H9 (cell line): Measurements from ENCODE around the gene LAMC1. TPM values are rescaled to one million over a fixed set of nuclear protein-coding genes. Genes with fewer than 3 reads are reported as not detected.

ENCODE experiments used
- DNase-seq: peaks from one replicate; pipeline ENCODE4 v3.0.0-alpha.2; 2017
- H2AFZ ChIP-seq: one replicate; pipeline ENCODE4 v1.6.1; 2013; ENCODE audit warnings: mild to moderate bottlenecking, low read length, control low read depth, moderate library complexity
- H2AK5ac ChIP-seq: 2 replicates; pipeline ENCODE4 v1.6.1; 2013; ENCODE audit warnings: low read length, control low read depth, mixed read lengths; ENCODE audit not compliant: insufficient read length
- H2BK120ac ChIP-seq: one replicate; pipeline ENCODE4 v1.6.1; 2013; ENCODE audit warnings: low read depth, mild to moderate bottlenecking, low read length, control low read depth, inconsistent platforms; ENCODE audit not compliant: poor library complexity, severe bottlenecking
- H2BK12ac ChIP-seq: 2 replicates; pipeline ENCODE4 v1.6.1; 2013; ENCODE audit warnings: low read length, control low read depth, mixed read lengths, low read depth; ENCODE audit not compliant: insufficient read length
- H2BK15ac ChIP-seq: 2 replicates; pipeline ENCODE4 v1.6.1; 2013; ENCODE audit warnings: low read depth, low read length, control low read depth
- H2BK20ac ChIP-seq: one replicate; pipeline ENCODE4 v1.6.1; 2013; ENCODE audit warnings: low read depth, mild to moderate bottlenecking, low read length, control low read depth, inconsistent platforms; ENCODE audit not compliant: poor library complexity, severe bottlenecking
- H2BK5ac ChIP-seq: 2 replicates; pipeline ENCODE4 v1.6.1; 2013; ENCODE audit warnings: low read length, control low read depth, mixed read lengths; ENCODE audit not compliant: insufficient read length
- H3K14ac ChIP-seq: 2 replicates; pipeline ENCODE4 v1.6.1; 2013; ENCODE audit warnings: low read length, control low read depth; ENCODE audit not compliant: insufficient read depth
- H3K18ac ChIP-seq: 2 replicates; pipeline ENCODE4 v1.6.1; 2013; ENCODE audit warnings: low read depth, mild to moderate bottlenecking, mixed read lengths, low read length, control low read depth; ENCODE audit not compliant: insufficient read length
- H3K23ac ChIP-seq: 2 replicates; pipeline ENCODE4 v1.6.1; 2013; ENCODE audit warnings: low read length, control low read depth, mixed read lengths, low read depth; ENCODE audit not compliant: insufficient read length
- H3K23me2 ChIP-seq: 2 replicates; pipeline ENCODE4 v1.6.1; 2013; ENCODE audit warnings: low read depth, mild to moderate bottlenecking, mixed read lengths, low read length, control low read depth; ENCODE audit not compliant: insufficient read length, poor library complexity, severe bottlenecking
- H3K27ac ChIP-seq: 2 replicates; pipeline ENCODE4 v1.5.1; 2013; ENCODE audit warnings: low read length, control low read depth, mixed read lengths, low read depth; ENCODE audit not compliant: insufficient read length
- H3K27me3 ChIP-seq: 2 replicates; pipeline ENCODE4 v1.6.1; 2013; ENCODE audit warnings: low read length, control low read depth, inconsistent platforms; ENCODE audit not compliant: insufficient read depth
- H3K4ac ChIP-seq: 2 replicates; pipeline ENCODE4 v1.6.1; 2013; ENCODE audit warnings: low read depth, mild to moderate bottlenecking, control low read depth, inconsistent platforms, low read length, moderate library complexity
- H3K4me1 ChIP-seq: 2 replicates; pipeline ENCODE4 v1.6.1; 2013; ENCODE audit warnings: low read length, control low read depth, inconsistent platforms; ENCODE audit not compliant: insufficient read depth
- H3K4me2 ChIP-seq: 2 replicates; pipeline ENCODE4 v1.6.1; 2013; ENCODE audit warnings: low read length, control low read depth, mixed read lengths; ENCODE audit not compliant: insufficient read length, insufficient read depth
- H3K56ac ChIP-seq: 2 replicates; pipeline ENCODE4 v1.6.1; 2013; ENCODE audit warnings: low read depth, mild to moderate bottlenecking, mixed read lengths, low read length, control low read depth; ENCODE audit not compliant: insufficient read length
- H3K79me1 ChIP-seq: 2 replicates; pipeline ENCODE4 v1.6.1; 2013; ENCODE audit warnings: low read depth, mild to moderate bottlenecking, moderate library complexity, low read length, control low read depth, inconsistent platforms; ENCODE audit not compliant: insufficient read depth, poor library complexity, severe bottlenecking
- H3K79me2 ChIP-seq: 2 replicates; pipeline ENCODE4 v1.6.1; 2013; ENCODE audit warnings: low read length, control low read depth, inconsistent platforms; ENCODE audit not compliant: insufficient read depth
- H3K9ac ChIP-seq: 2 replicates; pipeline ENCODE4 v1.6.1; 2013; ENCODE audit warnings: low read length, control low read depth, mixed read lengths; ENCODE audit not compliant: insufficient read length; ENCODE audit errors: extremely low read depth
- H3K9me3 ChIP-seq: one replicate; pipeline ENCODE4 v1.6.1; 2013; ENCODE audit warnings: low read depth, low read length, inconsistent platforms; ENCODE audit not compliant: control insufficient read depth
- H3T11ph ChIP-seq: one replicate; pipeline ENCODE4 v1.6.1; 2013; ENCODE audit warnings: mild to moderate bottlenecking, low read length, control low read depth, inconsistent platforms
- H4K20me1 ChIP-seq: one replicate; pipeline ENCODE4 v1.6.1; 2013; ENCODE audit not compliant: control insufficient read depth, insufficient read length, insufficient read depth
- H4K5ac ChIP-seq: 2 replicates; pipeline ENCODE4 v1.6.1; 2013; ENCODE audit warnings: low read depth, mild to moderate bottlenecking, mixed read lengths, low read length, control low read depth; ENCODE audit not compliant: insufficient read length
- H4K8ac ChIP-seq: replicated peaks from 2 replicates; pipeline ENCODE4 v1.6.1; 2013; ENCODE audit warnings: low read length, control low read depth, mixed read lengths, low read depth; ENCODE audit not compliant: insufficient read length
- H4K91ac ChIP-seq: 2 replicates; pipeline ENCODE4 v1.6.1; 2013; ENCODE audit warnings: low read depth, mild to moderate bottlenecking, moderate library complexity, mixed read lengths, low read length, control low read depth; ENCODE audit not compliant: insufficient read length
- H3K27ac Mint-ChIP-seq, 3 experiments: 2 replicates in 2 of 3; 3 replicates in 1 of 3; pipeline ENCODE4 v1.8.0; 2020 to 2021; ENCODE audit warnings: mixed read lengths in 3 of 3, mild to moderate bottlenecking in 1 of 3, moderate library complexity in 1 of 3
- H3K27me3 Mint-ChIP-seq: 2 replicates; pipeline ENCODE4 v1.8.0; 2021; ENCODE audit warnings: low read depth, mild to moderate bottlenecking, moderate library complexity, mixed read lengths
- H3K36me3 Mint-ChIP-seq, 3 experiments: 2 replicates in 2 of 3; 3 replicates in 1 of 3; pipeline ENCODE4 v1.8.0; 2020 to 2021; ENCODE audit warnings: low read depth in 3 of 3, mixed read lengths in 3 of 3; ENCODE audit not compliant: insufficient read depth in 1 of 3
- H3K4me1 Mint-ChIP-seq, 2 experiments: 2 replicates each; pipeline ENCODE4 v1.8.0; 2020; ENCODE audit warnings: mixed read lengths in 2 of 2
- H3K4me3 Mint-ChIP-seq, 2 experiments: 2 replicates in 1 of 2; 3 replicates in 1 of 2; pipeline ENCODE4 v1.8.0; 2020 to 2021; ENCODE audit warnings: mild to moderate bottlenecking in 2 of 2, mixed read lengths in 2 of 2, moderate library complexity in 1 of 2
- H3K9me3 Mint-ChIP-seq, 2 experiments: 2 replicates in 1 of 2; 3 replicates in 1 of 2; pipeline ENCODE4 v1.8.0; 2020; ENCODE audit warnings: mild to moderate bottlenecking in 2 of 2, mixed read lengths in 2 of 2, moderate library complexity in 1 of 2
- CTCF ChIP-seq: fragments of 200-600 bp; sonication (generic); conservative IDR thresholded peaks from 3 replicates; pipeline ENCODE4 v1.8.0; 2021; ENCODE audit warnings: antibody characterized with exemption, mild to moderate bottlenecking
- WGBS: extraction: QIAGEN DNeasy Blood & Tissue Kit; methylation state at CpG from one replicate; pipeline ENCODE4 v1.1.7; 2013; ENCODE audit warnings: missing lambda C conversion rate, low lambda C conversion rate, mixed read lengths; ENCODE audit not compliant: insufficient read length; ENCODE audit errors: extremely low coverage; 5-methylcytosine and 5-hydroxymethylcytosine counted together
- total RNA-seq: library from RNA; stranded (reverse); gene quantifications from 2 replicates; pipeline ENCODE4 v1.2.1, GENCODE V29; 2021

LAMC1 gene
- total RNA-seq, 1 experiment from 2014 or later = 96.2 TPM

DNA sequence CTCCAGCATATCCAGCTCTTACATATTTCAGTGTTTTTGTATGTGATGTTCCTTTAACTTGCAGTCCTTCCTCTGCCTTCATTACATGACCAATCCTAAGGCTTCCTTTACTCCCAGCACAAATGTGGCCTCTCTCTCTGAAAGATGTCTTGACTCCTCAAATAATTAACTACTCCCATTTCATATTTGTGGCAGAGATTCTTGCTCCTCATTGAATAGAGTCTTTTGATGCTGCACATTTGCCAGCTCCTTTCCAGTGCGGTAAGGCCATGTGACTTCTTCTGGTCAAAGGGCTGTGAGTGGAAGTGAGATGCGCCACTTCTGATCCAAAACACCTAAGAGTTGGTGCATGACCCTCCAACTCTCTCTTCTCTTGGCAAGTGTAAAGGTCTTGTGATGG lies 19.1 kb upstream of the LAMC1 start:
- no peaks in the 10 kb centered on the region for H4K20me1 ChIP-seq
- TF ChIP-seq CTCF = no peak

More for the DNA sequence above, 19.1 kb upstream of the LAMC1 start:
- Histone ChIP-seq H4K5ac (no peak overlapping the region), H2BK15ac (no peak overlapping the region), H3K9ac (no peak overlapping the region), H2BK5ac (no peak overlapping the region), H3K4me2 (no peak overlapping the region), H3K23ac (no peak overlapping the region), H3K9me3 (no peaks in the 10 kb centered on the region), H3K4me1 (no peaks in the 10 kb centered on the region), H4K8ac (no peak overlapping the region), H2AK5ac (no peak overlapping the region), H3K79me2 (no peaks in the 10 kb centered on the region), H3T11ph (no peak overlapping the region), H2BK20ac (no peak overlapping the region), H3K27ac (no peak overlapping the region), H2AFZ (no peak overlapping the region), H3K18ac (no peak overlapping the region), H3K56ac (no peak overlapping the region), H3K23me2 (no peaks in the 10 kb centered on the region), H3K27me3 (no peaks in the 10 kb centered on the region), H2BK120ac (no peak overlapping the region), H3K4ac (no peak overlapping the region), H3K79me1 (no peaks in the 10 kb centered on the region), H2BK12ac (no peak overlapping the region), H3K14ac (no peak overlapping the region), H4K91ac (no peak overlapping the region)
- H3K4me3 Mint-ChIP-seq = no peak overlapping the region
- H3K27ac Mint-ChIP-seq = no peak overlapping the region
- no peak for DNase-seq
- no peaks in the 10 kb centered on the region for H3K4me1 Mint-ChIP-seq
- no CpG with 5 or more reads among the region's 2 CpGs for WGBS
- H3K27me3 Mint-ChIP-seq = no peaks in the 10 kb centered on the region
- peaks cover 0 to 4% of the 10 kb centered on the region in 2 experiments; a peak in 2 of 5 replicates for H3K9me3 Mint-ChIP-seq
- peaks cover 0 to 3% (median 0%) of the 10 kb centered on the region in 3 experiments; a peak in 1 of 7 replicates for H3K36me3 Mint-ChIP-seq
